PC-3 (cell line): ENCODE results near the gene PTPN3. TPM values are rescaled to one million over a fixed set of nuclear protein-coding genes. Genes with fewer than 3 reads are reported as not detected.

ENCODE experiments used
- ATAC-seq: fragments of 200-7000 bp; cut with Tn5 transposase; 2 replicates; pipeline ENCODE4 v1.9.1; 2020; ENCODE audit warnings: mild to moderate bottlenecking, moderate library complexity
- BruUV-seq: library from RNA; stranded (reverse); fragments of 400-500 nt; replicated peaks from 2 replicates; lab custom pipeline; 2021; lab: Mats Ljungman, UMichigan
- CTCF ChIA-PET: fragments of 300-600 bp; sonication (Branson Sonifier 250); formaldehyde crosslinking; loops from one replicate; lab custom pipeline; 2022; ENCODE audit warnings: antibody characterized with exemption; lab: Charles Lee
- POLR2A ChIA-PET: fragments of 300-600 bp; sonication (Branson Sonifier 250); formaldehyde crosslinking; loops from one replicate; lab custom pipeline; 2022; ENCODE audit warnings: antibody characterized with exemption; ENCODE audit not compliant: unreplicated experiment; lab: Charles Lee
- DNase-seq: peaks from one replicate; pipeline ENCODE4 v3.0.0-alpha.2; 2015
- H2AFZ ChIP-seq: fragments of 300-600 bp; sonication (generic); 2 replicates; pipeline ENCODE4 v1.6.0; 2016; ENCODE audit warnings: antibody characterized with exemption, low read length
- H3F3A ChIP-seq: fragments of 300-600 bp; sonication (generic); one replicate; pipeline ENCODE4 v1.6.0; 2017; ENCODE audit warnings: antibody characterized with exemption, low read length, control low read depth, mild to moderate bottlenecking; ENCODE audit not compliant: unreplicated experiment
- H3K27ac ChIP-seq: fragments of 300-600 bp; sonication (generic); 2 replicates; pipeline ENCODE4 v1.5.1; 2016; ENCODE audit warnings: mild to moderate bottlenecking, low read length
- H3K27me3 ChIP-seq: fragments of 300-600 bp; sonication (generic); 2 replicates; pipeline ENCODE4 v1.6.1; 2016; ENCODE audit warnings: low read length, mixed read lengths
- H3K36me3 ChIP-seq: fragments of 300-600 bp; sonication (generic); 2 replicates; pipeline ENCODE4 v1.6.1; 2016; ENCODE audit warnings: low read depth, mixed run types, low read length, mixed read lengths
- H3K4me1 ChIP-seq: fragments of 300-600 bp; sonication (generic); 2 replicates; pipeline ENCODE4 v1.5.1; 2016; ENCODE audit warnings: low read length; ENCODE audit not compliant: insufficient read depth
- H3K4me2 ChIP-seq: fragments of 300-600 bp; sonication (generic); 2 replicates; pipeline ENCODE4 v1.6.0; 2016; ENCODE audit warnings: low read length
- H3K4me3 ChIP-seq: fragments of 300-600 bp; sonication (generic); 2 replicates; pipeline ENCODE4 v1.5.1; 2016; ENCODE audit warnings: mild to moderate bottlenecking, low read length, mixed read lengths
- H3K79me2 ChIP-seq: fragments of 300-600 bp; sonication (generic); 2 replicates; pipeline ENCODE4 v1.6.1; 2017; ENCODE audit warnings: low read length, mixed read lengths
- H3K9ac ChIP-seq: fragments of 300-600 bp; sonication (generic); 2 replicates; pipeline ENCODE4 v1.6.0; 2016; ENCODE audit warnings: mild to moderate bottlenecking, low read length
- H3K9me2 ChIP-seq: fragments of 300-600 bp; sonication (generic); replicated peaks from 2 replicates; pipeline ENCODE4 v1.6.1; 2016; ENCODE audit warnings: mixed run types, low read length, mixed read lengths
- H3K9me3 ChIP-seq: fragments of 300-600 bp; sonication (generic); 2 replicates; pipeline ENCODE4 v1.6.1; 2016; ENCODE audit warnings: low read length, mixed read lengths
- H4K20me1 ChIP-seq: fragments of 300-600 bp; sonication (generic); 2 replicates; pipeline ENCODE4 v1.6.1; 2016; ENCODE audit warnings: low read length, mixed read lengths
- EZH2 ChIP-seq: fragments of 300-600 bp; sonication (generic); IDR thresholded peaks from one replicate; pipeline ENCODE4 v1.6.1; 2017; ENCODE audit warnings: antibody characterized with exemption, mild to moderate bottlenecking, low read length; ENCODE audit not compliant: unreplicated experiment
- EZH2phosphoT487 ChIP-seq: fragments of 300-600 bp; sonication (generic); IDR thresholded peaks from 2 replicates; pipeline ENCODE4 v1.6.1; 2018; ENCODE audit warnings: mild to moderate bottlenecking, antibody characterized with exemption, low read length, borderline replicate concordance
- intact Hi-C: fragments of 100-400 bp; cut with micrococcal nuclease; formaldehyde crosslinking; loops from 2 replicates; pipeline ENCODE4 v1.9.0; 2023
- total RNA-seq: library from RNA; depleted of rRNA; stranded (reverse); fragments of >200 nt; gene quantifications from 2 replicates; pipeline ENCODE4 v1.2.3, GENCODE V29; 2014
- TF ChIP-seq, protein P1 (sequence below): fragments of 300-600 bp; sonication (generic); conservative IDR thresholded peaks from 2 replicates; pipeline ENCODE4 v1.5.1; 2017; ENCODE audit warnings: antibody characterized with exemption, low read depth, mild to moderate bottlenecking, low read length

PTPN3 gene
- total RNA-seq, 1 experiment from 2014 or later = 8.4 TPM

DNA sequence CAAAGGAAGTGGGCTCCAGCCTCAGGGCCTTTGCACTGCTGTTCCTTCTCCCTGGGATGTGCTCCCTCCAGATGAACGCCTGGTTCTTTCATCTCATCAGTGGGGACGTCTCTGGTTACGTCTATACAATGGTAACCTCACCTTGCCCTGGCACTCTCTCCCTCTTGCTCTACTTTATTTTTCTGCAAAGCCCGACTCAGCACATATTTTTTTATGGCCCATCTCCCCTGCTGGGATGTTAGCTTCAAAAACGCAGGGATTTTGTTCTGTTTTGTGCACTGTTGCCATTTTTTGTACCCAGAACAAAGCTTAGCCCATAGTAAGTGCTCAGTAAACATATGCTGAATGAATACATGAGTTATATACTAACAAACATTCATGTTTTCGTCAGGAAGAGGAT is 37.5 kb downstream of the PTPN3 start:
- no peak overlapping the region for H2AFZ ChIP-seq
- H3K4me1 ChIP-seq = no peaks in the 10 kb centered on the region
- no peak overlapping the region for H3K9ac ChIP-seq
- CTCF ChIA-PET = no interaction called here
- no peaks in the 10 kb centered on the region for H3F3A ChIP-seq
- TSS peak; percentile 11 for BruUV-seq
- H3K36me3 ChIP-seq = no peaks in the 10 kb centered on the region; the same call in 1 of the 2 replicates
- H3K9me2 ChIP-seq = no peaks in the 10 kb centered on the region
- no peaks in the 10 kb centered on the region for H3K9me3 ChIP-seq
- ATAC-seq = no peak
- DNase-seq = no peak
- no peak overlapping the region for H3K4me3 ChIP-seq
- POLR2A ChIA-PET = no interaction called here
- no peak overlapping the region for H3K4me2 ChIP-seq
- TF ChIP-seq EZH2phosphoT487 (no peak), EZH2 (no peak)
- TF ChIP-seq, protein P1, sequence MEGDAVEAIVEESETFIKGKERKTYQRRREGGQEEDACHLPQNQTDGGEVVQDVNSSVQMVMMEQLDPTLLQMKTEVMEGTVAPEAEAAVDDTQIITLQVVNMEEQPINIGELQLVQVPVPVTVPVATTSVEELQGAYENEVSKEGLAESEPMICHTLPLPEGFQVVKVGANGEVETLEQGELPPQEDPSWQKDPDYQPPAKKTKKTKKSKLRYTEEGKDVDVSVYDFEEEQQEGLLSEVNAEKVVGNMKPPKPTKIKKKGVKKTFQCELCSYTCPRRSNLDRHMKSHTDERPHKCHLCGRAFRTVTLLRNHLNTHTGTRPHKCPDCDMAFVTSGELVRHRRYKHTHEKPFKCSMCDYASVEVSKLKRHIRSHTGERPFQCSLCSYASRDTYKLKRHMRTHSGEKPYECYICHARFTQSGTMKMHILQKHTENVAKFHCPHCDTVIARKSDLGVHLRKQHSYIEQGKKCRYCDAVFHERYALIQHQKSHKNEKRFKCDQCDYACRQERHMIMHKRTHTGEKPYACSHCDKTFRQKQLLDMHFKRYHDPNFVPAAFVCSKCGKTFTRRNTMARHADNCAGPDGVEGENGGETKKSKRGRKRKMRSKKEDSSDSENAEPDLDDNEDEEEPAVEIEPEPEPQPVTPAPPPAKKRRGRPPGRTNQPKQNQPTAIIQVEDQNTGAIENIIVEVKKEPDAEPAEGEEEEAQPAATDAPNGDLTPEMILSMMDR = no peak
- H3K79me2 ChIP-seq = no peaks in the 10 kb centered on the region
- H4K20me1 ChIP-seq = no peaks in the 10 kb centered on the region
- intact Hi-C loops = no loop called here
- no peaks in the 10 kb centered on the region for H3K27me3 ChIP-seq
- no peak overlapping the region for H3K27ac ChIP-seq

DNA sequence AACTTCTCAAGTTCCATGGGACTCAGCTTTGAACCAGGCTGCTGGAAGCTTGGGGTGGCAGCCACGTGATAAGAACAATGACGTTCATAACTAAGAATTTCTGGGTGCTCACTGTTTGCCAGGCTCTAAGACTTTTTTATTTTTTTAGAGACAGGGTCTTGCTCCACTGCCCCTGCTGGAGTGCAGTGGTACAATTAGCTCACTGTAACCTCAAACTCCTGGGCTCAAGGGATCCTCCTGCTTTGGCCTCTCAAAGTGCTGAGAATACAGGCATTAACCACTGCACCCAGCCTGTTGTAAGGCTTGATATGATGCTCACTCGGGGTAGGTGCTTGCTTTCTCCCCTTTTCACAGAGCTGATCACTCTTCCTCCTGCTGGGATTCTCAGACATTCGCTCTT is 38.7 kb downstream of the PTPN3 start:
- no peak overlapping the region for H3K4me3 ChIP-seq
- CTCF ChIA-PET = interaction anchor here (0.7 kb wide), 1 partner anchor 304 kb away, joined by 3 read pairs; no protein-coding TSS in a partner anchor
- ATAC-seq = no peak
- no peaks in the 10 kb centered on the region for H3K27me3 ChIP-seq
- no peaks in the 10 kb centered on the region for H3F3A ChIP-seq
- H3K27ac ChIP-seq = no peak overlapping the region
- TF ChIP-seq EZH2 = no peak
- TF ChIP-seq EZH2phosphoT487 = no peak
- TF ChIP-seq, protein P1 = no peak
- H2AFZ ChIP-seq = no peak overlapping the region
- H3K36me3 ChIP-seq = no peaks in the 10 kb centered on the region; the same call in 1 of the 2 replicates
- H3K4me1 ChIP-seq = no peaks in the 10 kb centered on the region
- no peak for DNase-seq
- H3K9me2 ChIP-seq = no peaks in the 10 kb centered on the region
- H3K9me3 ChIP-seq = no peaks in the 10 kb centered on the region
- intact Hi-C loops = no loop called here
- no peak overlapping the region for H3K9ac ChIP-seq
- POLR2A ChIA-PET = no interaction called here
- BruUV-seq = no TSS peak
- no peaks in the 10 kb centered on the region for H4K20me1 ChIP-seq
- no peaks in the 10 kb centered on the region for H3K79me2 ChIP-seq
- H3K4me2 ChIP-seq = no peak overlapping the region

DNA sequence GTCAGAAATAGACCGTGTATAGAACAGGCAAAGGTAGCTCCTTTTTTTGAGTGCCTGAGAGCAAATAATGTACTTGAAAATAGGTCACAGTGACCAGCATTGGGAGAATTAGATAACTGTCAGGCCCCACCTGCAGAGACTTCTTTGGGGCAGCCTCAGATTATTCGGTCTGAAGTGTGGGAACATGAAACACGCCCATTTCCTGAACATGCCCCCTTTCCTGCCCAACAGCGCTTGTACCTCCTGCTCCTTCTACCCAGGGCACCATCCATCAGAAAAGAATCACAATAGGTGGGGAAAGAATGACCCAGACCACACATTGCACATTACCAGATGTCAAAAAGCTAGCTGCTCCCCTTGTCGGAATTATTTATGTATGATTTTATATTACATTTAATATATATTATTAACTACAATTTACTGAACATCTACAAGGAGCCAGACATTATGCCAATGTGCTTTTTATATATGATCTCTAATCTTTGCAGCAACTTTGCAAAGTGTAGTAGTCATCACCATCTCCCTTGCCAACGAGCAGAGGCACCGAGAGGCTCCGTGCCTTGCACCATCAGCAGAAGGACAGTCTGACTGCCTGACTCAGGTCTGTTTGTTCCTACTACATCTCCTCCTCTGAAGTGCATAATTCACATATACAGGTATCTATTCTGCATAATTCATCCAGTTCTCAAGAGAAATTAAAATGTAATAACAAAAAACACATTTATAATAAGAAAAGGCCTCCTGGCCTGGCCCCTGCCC is 39.5 kb downstream of the PTPN3 start:
- no peak overlapping the region for H3K4me3 ChIP-seq
- H3K36me3 ChIP-seq = no peaks in the 10 kb centered on the region; the same call in 1 of the 2 replicates
- H3K9ac ChIP-seq = no peak overlapping the region
- H2AFZ ChIP-seq = no peak overlapping the region
- no peaks in the 10 kb centered on the region for H3K9me3 ChIP-seq
- CTCF ChIA-PET = no interaction called here
- no peak overlapping the region for H3K27ac ChIP-seq
- H3K9me2 ChIP-seq = no peaks in the 10 kb centered on the region
- H3F3A ChIP-seq = no peaks in the 10 kb centered on the region
- H3K27me3 ChIP-seq = no peaks in the 10 kb centered on the region
- DNase-seq (no peak), ATAC-seq (no peak)
- no peaks in the 10 kb centered on the region for H3K4me1 ChIP-seq
- POLR2A ChIA-PET = no interaction called here
- H4K20me1 ChIP-seq = no peaks in the 10 kb centered on the region
- no peaks in the 10 kb centered on the region for H3K79me2 ChIP-seq
- BruUV-seq = no TSS peak
- intact Hi-C loops = no loop called here
- TF ChIP-seq EZH2 (no peak), EZH2phosphoT487 (no peak)
- TF ChIP-seq, protein P1 = no peak
- no peak overlapping the region for H3K4me2 ChIP-seq
